Measurements from ENCODE around the gene SREBF1. TPM values are rescaled to one million over a fixed set of nuclear protein-coding genes. Genes with fewer than 3 reads are reported as not detected.

SREBF1 gene
- total RNA-seq, 1 experiment from 2014 or later: 19.1 TPM

- DNase-seq (ENCODE audit: low read depth): no peak
Observed at GRCh38 chr17:17795946-17796786, 40.6 kb downstream of the SREBF1 start.

GRCh38 chr17:17795296-17795695 is 41.5 kb downstream of the SREBF1 start:
- no peak for DNase-seq (ENCODE audit: low read depth)

GRCh38 chr17:17794382-17794781 is 42.4 kb downstream of the SREBF1 start:
- DNase-seq (ENCODE audit: low read depth): no peak

DNA sequence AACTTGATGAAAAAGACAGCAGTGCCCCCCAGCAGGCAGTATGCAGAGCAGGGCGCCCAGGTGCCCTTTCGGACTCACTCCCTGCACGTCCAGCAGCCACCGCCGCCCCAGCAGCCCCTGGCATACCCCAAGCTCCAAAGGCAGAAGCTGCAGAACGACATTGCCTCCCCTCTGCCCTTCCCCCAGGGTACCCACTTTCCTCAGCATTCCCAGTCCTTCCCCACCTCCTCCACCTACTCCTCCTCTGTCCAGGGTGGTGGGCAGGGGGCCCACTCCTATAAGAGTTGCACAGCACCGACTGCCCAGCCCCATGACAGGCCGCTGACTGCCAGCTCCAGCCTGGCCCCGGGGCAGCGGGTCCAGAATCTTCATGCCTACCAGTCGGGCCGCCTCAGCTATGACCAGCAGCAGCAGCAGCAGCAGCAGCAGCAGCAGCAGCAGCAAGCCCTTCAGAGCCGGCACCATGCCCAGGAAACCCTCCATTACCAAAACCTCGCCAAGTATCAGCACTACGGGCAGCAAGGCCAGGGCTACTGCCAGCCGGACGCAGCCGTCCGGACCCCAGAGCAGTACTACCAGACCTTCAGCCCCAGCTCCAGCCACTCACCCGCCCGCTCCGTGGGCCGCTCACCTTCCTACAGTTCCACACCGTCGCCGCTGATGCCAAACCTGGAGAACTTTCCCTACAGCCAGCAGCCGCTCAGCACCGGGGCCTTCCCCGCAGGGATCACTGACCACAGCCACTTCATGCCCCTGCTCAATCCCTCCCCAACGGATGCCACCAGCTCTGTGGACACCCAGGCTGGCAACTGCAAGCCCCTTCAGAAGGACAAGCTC is 43.2 kb downstream of the SREBF1 start:
- DNase-seq (ENCODE audit: low read depth): no peak

GRCh38 chr17:17792551-17793377 is 44.0 kb downstream of the SREBF1 start:
- no peak for DNase-seq (ENCODE audit: low read depth)

DNA sequence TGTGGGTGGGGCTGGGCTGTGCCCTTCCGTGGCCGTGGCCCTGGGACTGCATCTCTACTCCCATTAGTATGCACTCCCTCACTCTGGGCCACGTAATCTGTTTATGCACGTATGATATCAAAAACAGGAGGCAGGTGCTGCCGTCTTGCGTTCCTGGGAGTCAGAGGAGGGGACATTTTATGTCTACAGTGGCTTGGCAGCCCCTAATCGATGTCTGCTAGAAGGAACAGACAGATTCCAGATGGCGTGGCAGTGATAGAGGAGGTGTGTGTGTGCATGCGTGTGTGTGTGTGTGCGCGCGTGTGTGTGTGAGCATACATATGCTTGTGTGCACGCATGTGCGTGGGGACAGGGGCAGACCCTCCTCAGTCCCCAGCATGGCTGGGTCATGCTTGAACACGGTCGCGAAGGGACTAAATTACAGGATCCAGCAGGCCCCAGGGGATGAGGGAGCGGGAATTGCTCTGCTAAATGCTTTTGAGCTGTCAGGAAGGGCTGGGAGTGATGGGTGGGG is 44.7 kb downstream of the SREBF1 start:
- DNase-seq (ENCODE audit: low read depth): no peak

DNA sequence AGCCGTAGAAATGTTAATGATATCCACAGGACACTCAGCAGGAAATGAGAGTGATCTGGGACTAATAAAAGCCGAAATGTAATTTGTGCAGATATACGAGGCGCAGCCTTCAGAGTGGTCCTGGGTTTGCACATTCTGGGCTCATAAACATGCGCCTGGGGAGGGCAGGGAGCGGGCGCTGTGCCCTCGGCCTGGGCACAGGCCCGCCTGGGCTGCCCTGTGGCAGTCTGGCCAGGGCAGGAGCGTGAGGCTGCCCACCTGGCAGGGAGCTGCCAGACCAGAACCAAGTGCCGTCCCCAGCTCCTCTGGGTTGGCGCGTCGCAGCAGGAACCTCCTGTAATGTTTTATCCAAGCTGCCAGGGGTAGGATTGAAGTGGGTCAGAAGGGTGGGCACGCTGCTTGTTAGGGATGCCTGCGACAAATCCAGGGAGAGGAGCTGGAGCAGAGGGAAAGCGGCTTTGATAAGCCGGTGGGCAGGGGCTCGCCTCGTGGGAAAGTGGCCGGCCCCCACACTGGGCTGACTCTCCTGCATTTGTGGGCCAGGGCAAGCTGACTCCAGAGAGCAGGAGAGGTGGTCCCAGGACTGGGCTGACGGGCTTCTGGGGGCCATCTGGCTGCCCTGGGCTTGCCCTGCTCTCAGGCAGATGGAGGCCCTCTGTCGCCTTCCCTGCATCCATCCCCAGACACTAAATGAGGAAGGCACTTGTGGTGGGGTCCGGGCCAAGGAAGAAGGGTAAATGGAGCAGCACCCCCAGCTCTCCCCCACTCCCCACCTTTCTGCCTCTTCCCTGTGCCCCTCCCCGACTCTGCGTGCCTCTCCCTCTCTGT is 45.9 kb downstream of the SREBF1 start:
- DNase-seq (ENCODE audit: low read depth): no peak

DNA sequence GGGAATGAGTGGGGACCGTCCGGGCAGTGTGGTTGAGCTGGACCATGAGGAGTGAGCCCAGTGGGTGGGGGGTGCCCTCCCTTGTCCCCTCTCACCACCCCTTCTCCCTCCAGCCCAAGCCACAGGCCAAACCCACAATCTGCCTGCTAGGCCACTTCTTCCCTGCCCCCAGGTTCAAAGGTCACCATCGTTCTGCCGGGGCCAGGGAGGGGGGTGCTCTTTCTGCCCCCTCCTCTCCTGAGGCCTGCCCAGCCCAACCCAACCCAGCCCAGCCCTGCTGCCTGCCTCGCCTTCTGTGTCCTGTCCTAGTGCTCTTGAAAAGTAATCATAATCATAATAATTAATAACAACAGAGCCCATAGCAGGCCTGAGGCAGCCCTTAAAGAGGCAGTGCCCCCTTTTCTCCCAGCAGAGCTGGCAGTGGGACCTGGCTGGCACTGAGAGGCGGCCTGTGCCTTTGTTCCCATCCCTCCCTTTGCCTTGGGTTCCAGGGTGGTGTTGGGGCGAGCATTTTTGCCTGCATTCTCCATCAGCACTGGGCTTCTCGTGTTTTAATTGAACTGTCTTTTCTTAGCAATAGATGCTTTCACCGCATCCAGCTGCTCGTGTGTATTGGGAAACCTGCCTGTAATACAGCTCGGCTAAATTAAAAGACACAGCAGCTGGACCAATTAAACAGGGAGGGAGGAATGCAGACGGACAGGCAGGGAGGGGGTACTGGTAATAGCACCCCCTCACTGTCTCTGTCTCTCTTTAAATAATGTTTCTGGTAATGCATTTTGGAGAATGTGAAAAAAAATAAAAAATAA is 46.8 kb downstream of the SREBF1 start:
- no peak for DNase-seq (ENCODE audit: low read depth)

GRCh38 chr17:17789410-17789809 is 47.4 kb downstream of the SREBF1 start:
- DNase-seq (ENCODE audit: low read depth): no peak

- no peak for DNase-seq (ENCODE audit: low read depth)
Observed at GRCh38 chr17:17788967-17789366, 47.8 kb downstream of the SREBF1 start.

DNA sequence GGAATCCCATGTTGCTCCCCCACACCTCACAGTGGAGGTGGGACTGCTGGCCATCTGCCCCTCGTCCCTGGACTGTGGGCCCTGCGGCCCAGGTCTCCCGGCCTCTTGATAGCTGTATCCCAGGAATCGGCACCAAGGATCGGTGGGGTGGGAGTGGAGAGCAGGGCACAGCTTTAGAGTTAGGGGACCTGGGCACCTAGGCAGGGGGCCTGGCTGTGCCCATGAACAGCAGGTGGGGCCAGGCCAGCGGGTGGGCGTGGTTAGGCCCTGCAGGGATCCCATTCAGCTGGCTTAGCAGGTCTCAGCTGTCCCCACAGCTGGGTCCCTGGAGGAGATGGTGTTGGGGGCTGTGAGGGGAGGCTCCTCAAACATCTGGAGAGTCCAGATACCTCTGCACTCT is 49.2 kb downstream of the SREBF1 start:
- DNase-seq (ENCODE audit: low read depth): no peak

GRCh38 chr17:17786998-17787397 is 49.8 kb downstream of the SREBF1 start:
- DNase-seq (ENCODE audit: low read depth): no peak

- no peak for DNase-seq (ENCODE audit: low read depth)
Observed at GRCh38 chr17:17785407-17785806, 51.4 kb downstream of the SREBF1 start.

DNA sequence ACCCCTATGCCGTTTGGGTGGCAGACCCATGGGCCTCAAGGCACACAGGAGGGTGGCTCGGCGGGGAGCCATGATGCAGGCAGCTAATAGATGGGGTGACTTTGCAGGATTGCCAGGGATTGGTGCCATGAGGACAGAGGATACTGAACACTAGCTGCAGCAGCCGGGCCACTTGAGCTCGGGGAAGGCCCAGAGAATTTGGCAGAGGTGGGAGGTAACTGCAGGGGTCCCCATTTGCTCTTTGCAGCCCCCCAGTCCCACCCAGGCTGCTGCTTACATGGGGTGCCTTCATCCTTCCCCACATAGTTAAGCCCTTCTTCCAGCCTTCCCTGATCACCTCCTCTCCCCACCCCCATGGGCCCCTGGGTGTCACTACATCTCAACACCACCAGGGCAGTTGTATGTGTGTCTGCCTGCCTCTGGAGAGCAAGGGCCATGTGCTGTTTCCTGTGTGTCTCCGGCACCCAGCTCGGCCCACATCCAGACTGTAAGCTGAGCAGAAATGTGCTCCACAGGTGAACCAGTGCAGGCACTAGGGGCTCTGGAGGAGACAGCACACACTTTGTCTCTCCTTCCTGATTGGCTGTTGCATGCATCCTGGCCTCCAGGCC is 52.0 kb downstream of the SREBF1 start:
- DNase-seq (ENCODE audit: low read depth): peak; percentile 34

- peak; percentile 46 for DNase-seq (ENCODE audit: low read depth)
Observed at GRCh38 chr17:17783825-17784656, 52.7 kb downstream of the SREBF1 start.

- DNase-seq (ENCODE audit: low read depth): peak; percentile 57
Observed at GRCh38 chr17:17783116-17783824, 53.5 kb downstream of the SREBF1 start.

DNA sequence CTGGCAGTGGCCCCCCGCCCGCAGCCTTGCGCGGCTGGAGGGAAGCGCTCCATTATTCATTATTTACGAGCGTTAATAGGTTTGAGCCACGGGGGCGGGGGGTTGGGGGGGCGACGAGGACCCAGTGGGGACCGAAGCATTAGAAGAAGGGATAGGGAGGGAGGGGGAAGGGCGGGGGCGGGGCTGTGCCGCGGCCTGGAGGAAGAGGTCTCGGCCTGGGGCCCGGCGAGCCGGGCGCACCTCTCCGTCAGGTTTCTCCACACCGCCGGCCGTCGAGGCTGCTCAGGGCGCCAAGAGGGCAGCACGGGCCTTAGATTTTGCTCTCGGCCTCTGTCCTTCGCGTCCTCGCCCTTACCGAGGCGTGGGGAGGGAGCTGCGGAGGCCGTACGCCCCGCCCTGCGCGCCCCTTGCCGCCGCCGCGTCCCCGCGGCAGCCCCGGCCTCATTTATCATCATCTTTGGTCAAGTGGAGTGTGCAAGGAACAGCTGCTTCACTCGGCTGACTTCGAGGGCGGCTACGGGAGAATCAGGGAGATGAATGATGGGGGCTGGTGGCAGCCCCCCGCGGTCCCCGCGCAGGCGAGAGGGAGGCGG is 54.2 kb downstream of the SREBF1 start:
- peak; percentile 48 for DNase-seq (ENCODE audit: low read depth)
